GM12878 (cell line): ENCODE results near the gene CDH4. TPM values are rescaled to one million over a fixed set of nuclear protein-coding genes. Genes with fewer than 3 reads are reported as not detected.

ENCODE experiments used
- ATAC-seq: fragments of 200-7000 bp; cut with Tn5 transposase; 3 replicates; pipeline ENCODE4 v1.9.1; 2020; ENCODE audit warnings: mild to moderate bottlenecking, moderate library complexity
- BruUV-seq: library from RNA; stranded (reverse); fragments of 400-500 nt; replicated peaks from 2 replicates; lab custom pipeline; 2021; lab: Mats Ljungman, UMichigan
- CTCF ChIA-PET: fragments of 300-600 bp; sonication (Branson Sonifier 250); formaldehyde crosslinking; extraction: SDS; loops from one replicate; lab custom pipeline; 2021; ENCODE audit warnings: inconsistent platforms; lab: Yijun Ruan, JAX
- POLR2A ChIA-PET: fragments of 350-600 bp; formaldehyde crosslinking; extraction: SDS; loops from one replicate; lab custom pipeline; 2021; ENCODE audit warnings: inconsistent platforms; lab: Charles Lee
- RAD21 ChIA-PET: fragments of 300-600 bp; sonication (Branson Sonifier 250); formaldehyde crosslinking; loops from one replicate; lab custom pipeline; 2023; ENCODE audit warnings: antibody characterized with exemption; ENCODE audit not compliant: unreplicated experiment; lab: Charles Lee
- SMC1A ChIA-PET: fragments of 300-600 bp; sonication (Branson Sonifier 250); formaldehyde crosslinking; loops from one replicate; lab custom pipeline; 2023; ENCODE audit not compliant: unreplicated experiment, uncharacterized antibody; lab: Charles Lee
- DNase-seq: peaks from one replicate; pipeline ENCODE4 v3.0.0-alpha.2; 2011; ENCODE audit warnings: low read depth, low spot score
- FAIRE-seq: peaks from 3 replicates; lab custom pipeline; 2011; peaks lifted over from hg19 to GRCh38; lab: Jason Lieb, UNC
- H2AFZ ChIP-seq: 2 replicates; pipeline ENCODE4 v1.6.0; 2011; ENCODE audit warnings: low read depth, low read length, control low read depth; ENCODE audit not compliant: control insufficient read depth
- H3K27ac ChIP-seq: 2 replicates; pipeline ENCODE4 v1.5.1; 2011; ENCODE audit warnings: control low read depth; ENCODE audit not compliant: control insufficient read depth, insufficient read depth
- H3K27me3 ChIP-seq, 2 experiments: replicated peaks in 1 of 2; 2 replicates each; pipeline versions ENCODE4 v1.6.0 to v1.6.1; 2011; ENCODE audit warnings: low read length in 1 of 2; ENCODE audit not compliant: control insufficient read depth in 2 of 2, insufficient read depth in 2 of 2
- H3K36me3 ChIP-seq, 2 experiments: 2 replicates each; pipeline ENCODE4 v1.5.1; 2011; ENCODE audit warnings: low read length in 1 of 2; ENCODE audit not compliant: control insufficient read depth in 2 of 2, insufficient read depth in 2 of 2
- H3K4me1 ChIP-seq: 2 replicates; pipeline ENCODE4 v1.6.1; 2011; ENCODE audit warnings: mild to moderate bottlenecking, low read length, moderate library complexity, mixed read lengths; ENCODE audit not compliant: control insufficient read depth, insufficient read depth
- H3K4me2 ChIP-seq: 2 replicates; pipeline ENCODE4 v1.6.0; 2011; ENCODE audit warnings: control low read depth; ENCODE audit not compliant: control insufficient read depth, insufficient read depth
- H3K4me3 ChIP-seq: fragments of 200-600 bp; sonication (generic); 2 replicates; pipeline ENCODE4 v1.5.1; 2016
- H3K79me2 ChIP-seq: 2 replicates; pipeline ENCODE4 v1.6.0; 2011; ENCODE audit warnings: low read length; ENCODE audit not compliant: control insufficient read depth, insufficient read depth
- H3K9ac ChIP-seq: 2 replicates; pipeline ENCODE4 v1.8.0; 2011; ENCODE audit warnings: low read length, control low read depth, mixed read lengths; ENCODE audit not compliant: control insufficient read depth, insufficient read depth
- H3K9me3 ChIP-seq: replicated peaks from 3 replicates; pipeline ENCODE4 v1.5.1; 2011; ENCODE audit warnings: mild to moderate bottlenecking, low read length; ENCODE audit not compliant: control insufficient read depth, insufficient read depth
- H4K20me1 ChIP-seq: 2 replicates; pipeline ENCODE4 v1.6.0; 2011; ENCODE audit not compliant: control insufficient read depth, insufficient read depth
- BRCA1 ChIP-seq: IDR thresholded peaks from 2 replicates; pipeline ENCODE4 v1.6.1; 2011; ENCODE audit warnings: low read depth, low read length, improper control_type of control experiment
- CBX3 ChIP-seq: fragments of 200-600 bp; sonication (generic); IDR thresholded peaks from 2 replicates; pipeline ENCODE4 v1.6.1; 2016; ENCODE audit warnings: low read depth, borderline replicate concordance
- CHD1 ChIP-seq: IDR thresholded peaks from 2 replicates; pipeline ENCODE4 v1.6.1; 2012; ENCODE audit warnings: low read depth, low read length, improper control_type of control experiment
- HSF1 ChIP-seq: fragments of 150-350 bp; IDR thresholded peaks from 2 replicates; pipeline ENCODE4 v1.6.1; 2014; ENCODE audit warnings: mild to moderate bottlenecking, low read depth, low read length
- JUNB ChIP-seq: IDR thresholded peaks from 2 replicates; pipeline ENCODE4 v1.6.1; 2016; ENCODE audit warnings: antibody characterized with exemption, mild to moderate bottlenecking
- MEF2B ChIP-seq: fragments of 450-650 bp; IDR thresholded peaks from 2 replicates; pipeline ENCODE4 v1.6.1; 2018; ENCODE audit warnings: mild to moderate bottlenecking, moderate library complexity; ENCODE audit not compliant: partially characterized antibody, poor library complexity, severe bottlenecking
- NBN ChIP-seq: fragments of 450-650 bp; IDR thresholded peaks from 2 replicates; pipeline ENCODE4 v1.6.1; 2016
- NR2C2 ChIP-seq: IDR thresholded peaks from 2 replicates; pipeline ENCODE4 v1.6.1; 2011; ENCODE audit warnings: borderline replicate concordance, low read depth; ENCODE audit not compliant: control insufficient read depth, insufficient read length
- NR2F1 ChIP-seq: fragments of 450-650 bp; conservative IDR thresholded peaks from 2 replicates; pipeline ENCODE4 v1.6.1; 2017; ENCODE audit warnings: mild to moderate bottlenecking
- RAD51 ChIP-seq: fragments of 450-650 bp; IDR thresholded peaks from 2 replicates; pipeline ENCODE4 v1.6.1; 2016; ENCODE audit warnings: moderate library complexity, mild to moderate bottlenecking, inconsistent platforms
- RB1 ChIP-seq: fragments of 450-650 bp; formaldehyde crosslinking; IDR thresholded peaks from 2 replicates; pipeline ENCODE4 v1.6.1; 2017; ENCODE audit warnings: mild to moderate bottlenecking, borderline replicate concordance
- RUNX3 ChIP-seq: IDR thresholded peaks from 2 replicates; pipeline ENCODE4 v1.6.1; 2012; ENCODE audit warnings: low read length, inconsistent platforms
- SKIL ChIP-seq: fragments of 450-650 bp; IDR thresholded peaks from 2 replicates; pipeline ENCODE4 v1.6.1; 2017; ENCODE audit warnings: mild to moderate bottlenecking, low read depth, inconsistent platforms; ENCODE audit not compliant: poor library complexity, severe bottlenecking
- SRF ChIP-seq, 2 experiments: IDR thresholded peaks; 2 replicates each; pipeline ENCODE4 v1.6.1; 2011; ENCODE audit warnings: low read depth in 2 of 2, low read length in 2 of 2, mild to moderate bottlenecking in 1 of 2, moderate library complexity in 1 of 2
- STAT1 ChIP-seq: fragments of 450-650 bp; conservative IDR thresholded peaks from 2 replicates; pipeline ENCODE4 v1.6.1; 2014; ENCODE audit warnings: antibody characterized with exemption, mild to moderate bottlenecking
- ZBED1 ChIP-seq: IDR thresholded peaks from 2 replicates; pipeline ENCODE4 v1.6.1; 2016; ENCODE audit warnings: borderline replicate concordance
- ZNF687 ChIP-seq: fragments of 450-650 bp; IDR thresholded peaks from 2 replicates; pipeline ENCODE4 v1.6.1; 2017; ENCODE audit warnings: mild to moderate bottlenecking, moderate library complexity
- WGBS: methylation state at CpG from one replicate; pipeline ENCODE4 v1.1.6; 2016; ENCODE audit warnings: low lambda C conversion rate; ENCODE audit not compliant: insufficient replicate concordance, insufficient coverage; ENCODE audit errors: missing lambda C conversion rate; 5-methylcytosine and 5-hydroxymethylcytosine counted together
- in situ Hi-C: fragments of 300-500 bp; cut with MboI; formaldehyde crosslinking; loops from 9 replicates; pipeline ENCODE4 v1.14.3; 2018; ENCODE audit warnings: mixed read lengths
- intact Hi-C: fragments of 100-400 bp; cut with micrococcal nuclease; formaldehyde crosslinking; loops from one replicate; pipeline ENCODE4 v1.14.2; 2022; ENCODE audit not compliant: unreplicated experiment
- polyA plus RNA-seq, 11 experiments: library from polyadenylated mRNA; depleted of rRNA in 4 of 11; unstranded in 6 of 11; stranded (reverse) in 5 of 11; fragments of >200 nt; fragmentation: Nextera tagmentation in 4 of 11; fragmentation: Illumina TruSeq in 1 of 11; extraction: Ambion mirVana in 4 of 11; extraction: Trizol in 1 of 11; gene quantifications; 1 replicate in 1 of 11; 2 replicates in 10 of 11; pipeline versions ENCODE4 v1.2.1 to v1.2.3, GENCODE V29; 2011 to 2016; ENCODE audit warnings: inconsistent platforms in 2 of 11, missing spikeins in 2 of 11, low read depth in 1 of 11
- total RNA-seq, 4 experiments: library from RNA; depleted of rRNA in 3 of 4; stranded (reverse); fragments of >200 nt in 3 of 4; fragmentation: Illumina TruSeq in 1 of 4; extraction: Trizol in 1 of 4; gene quantifications; 2 replicates each; pipeline versions ENCODE4 v1.2.1 to v1.2.3, GENCODE V29; 2013 to 2021

CDH4 gene
- total and polyA plus RNA-seq, 10 of the 15 experiments (the other 5 are each of a cell fraction or from before 2014, with no cell fraction given) = not detected

- ATAC-seq = no peak
These were observed 454.3 kb downstream of the CDH4 start for GRCh38 chr20:61706259-61706961.

More at GRCh38 chr20:61706259-61706961, 454.3 kb downstream of the CDH4 start:
- Histone ChIP-seq H3K4me2 (no peak overlapping the region), H3K27ac (no peak overlapping the region), H3K79me2 (no peaks in the 10 kb centered on the region), H3K4me1 (no peaks in the 10 kb centered on the region), H3K27me3 (no peaks in the 10 kb centered on the region; a peak in 2 of 4 replicates), H3K9me3 (no peaks in the 10 kb centered on the region), H3K36me3 (no peaks in the 10 kb centered on the region), H3K9ac (no peak overlapping the region), H3K4me3 (no peak overlapping the region), H2AFZ (no peak overlapping the region), H4K20me1 (no peaks in the 10 kb centered on the region)
- ChIA-PET RAD21 (interaction anchor here (0.5 kb wide), 1 partner anchor 51 kb away, joined by 3 read pairs; no protein-coding TSS in a partner anchor), CTCF (no interaction called here), POLR2A (no interaction called here), SMC1A (no interaction called here)
- DNase-seq (no peak), FAIRE-seq (no peak)
- intact Hi-C loops = no loop called here
- WGBS = 54% methylated on average over 28 of the region's 29 CpGs
- TF ChIP-seq NBN = no peak
- no peak for TF ChIP-seq RAD51
- TF ChIP-seq ZNF687 = no peak
- no peak for TF ChIP-seq NR2F1
- no peak for TF ChIP-seq SKIL
- TF ChIP-seq RB1 = no peak
- no peak for TF ChIP-seq SRF (IDR thresholded peaks at IDR 0.05; ENCODE audit: low read depth in 2 of 2, low read length in 2 of 2)
- TF ChIP-seq MEF2B = no peak
- no peak for TF ChIP-seq CBX3
- no peak for TF ChIP-seq BRCA1
- no peak for TF ChIP-seq RUNX3
- no peak for TF ChIP-seq STAT1
- TF ChIP-seq JUNB = no peak
- TF ChIP-seq HSF1 = no peak
- no peak for TF ChIP-seq NR2C2
- TF ChIP-seq CHD1 = no peak
- no peak for TF ChIP-seq ZBED1
- in situ Hi-C loops = no loop called here
- BruUV-seq = no TSS peak
